GM19025 (cell line): Measurements from ENCODE around the gene RABGGTA.
A peak's percentile ranks its signal among the peaks of the same experiment; 100 is the strongest.

Experiments used
- ATAC-seq: cut with Tn5 transposase; IDR thresholded peaks from one replicate; pipeline ENCODE4 v1.9.1; 2021; ENCODE audit warnings: mild to moderate bottlenecking, low read depth, moderate library complexity; ENCODE audit not compliant: unreplicated experiment

Gene RABGGTA

GRCh38 chr14:24304019-24304387 lies 32.6 kb upstream of the RABGGTA start:
- no peak for ATAC-seq

GRCh38 chr14:24300326-24300980 lies 29.1 kb upstream of the RABGGTA start:
- no peak for ATAC-seq

GRCh38 chr14:24299255-24300191 lies 28.1 kb upstream of the RABGGTA start, which contains the start of the genes DHRS1 and NOP9:
DHRS1 (minus strand) TSS chr14:24299780; CDS start chr14:24299106, 674 bp downstream.
NOP9 (plus strand) TSS chr14:24299850; CDS start chr14:24299955, 105 bp downstream.
- peak; percentile 61 for ATAC-seq

- no peak for ATAC-seq
These were observed 27.5 kb upstream of the RABGGTA start for GRCh38 chr14:24298892-24299254.

GRCh38 chr14:24297190-24297964 lies 26.0 kb upstream of the RABGGTA start:
- ATAC-seq: peak; percentile 10

- ATAC-seq: peak; percentile 60
These were observed 25.2 kb upstream of the RABGGTA start for GRCh38 chr14:24296341-24297157.

- no peak for ATAC-seq
These were observed 22.1 kb upstream of the RABGGTA start for GRCh38 chr14:24293525-24293924.

GRCh38 chr14:24292118-24292807 lies 20.9 kb upstream of the RABGGTA start:
- ATAC-seq: no peak

GRCh38 chr14:24291446-24292117 lies 20.2 kb upstream of the RABGGTA start:
- ATAC-seq: no peak

GRCh38 chr14:24290746-24291145 lies 19.3 kb upstream of the RABGGTA start:
- ATAC-seq: no peak

GRCh38 chr14:24289649-24290280 lies 18.4 kb upstream of the RABGGTA start:
- ATAC-seq: peak; percentile 88

GRCh38 chr14:24286996-24287395 lies 15.6 kb upstream of the RABGGTA start:
- ATAC-seq: no peak

- ATAC-seq: no peak
These were observed 14.0 kb upstream of the RABGGTA start for GRCh38 chr14:24285351-24285750.

- no peak for ATAC-seq
These were observed 13.2 kb upstream of the RABGGTA start for GRCh38 chr14:24284501-24285035.

- no peak for ATAC-seq
These were observed 12.5 kb upstream of the RABGGTA start for GRCh38 chr14:24283796-24284460.

GRCh38 chr14:24282736-24283135 lies 11.3 kb upstream of the RABGGTA start:
- no peak for ATAC-seq

GRCh38 chr14:24281636-24282035 lies 10.2 kb upstream of the RABGGTA start:
- no peak for ATAC-seq
